ENCODE results near the gene SRGAP3. TPM values are rescaled to one million over a fixed set of nuclear protein-coding genes. Genes with fewer than 3 reads are reported as not detected.
A peak's percentile ranks its signal among the peaks of the same experiment; 100 is the strongest.

Gene SRGAP3
- total and polyA plus RNA-seq, 10 of the 15 experiments (the other 5 are each of a cell fraction or from before 2014, with no cell fraction given) = 0.32 to 1.7 (median 0.99) TPM

GRCh38 chr3:9224490-9224889, 25.0 kb downstream of the SRGAP3 start (continued):
- TF ChIP-seq KDM1A (IDR thresholded peaks at IDR 0.05; ENCODE audit: borderline replicate concordance) (no peak), USF2 (IDR thresholded peaks at IDR 0.05; ENCODE audit: borderline replicate concordance, low read depth, low read length) (no peak), ZNF217 (IDR thresholded peaks at IDR 0.05) (no peak), CHD1 (IDR thresholded peaks at IDR 0.05; ENCODE audit: low read depth, low read length) (no peak), ATF7 (IDR thresholded peaks at IDR 0.05; ENCODE audit: low read depth) (no peak), CHD4 (IDR thresholded peaks at IDR 0.05) (no peak), RFX5 (IDR thresholded peaks at IDR 0.05; ENCODE audit: low read depth, low read length) (no peak), ZBTB40 (IDR thresholded peaks at IDR 0.05; ENCODE audit: borderline replicate concordance) (no peak), ZNF384 (IDR thresholded peaks at IDR 0.05; ENCODE audit: borderline replicate concordance, low read depth, low read length) (no peak), ASH2L (IDR thresholded peaks at IDR 0.05; ENCODE audit: borderline replicate concordance, low read depth) (no peak), E2F8 (IDR thresholded peaks at IDR 0.05; ENCODE audit: low read depth, partially characterized antibody) (no peak), JUND (IDR thresholded peaks at IDR 0.05; ENCODE audit: low read depth, low read length) (peak; percentile 28; the same call in 1 of the 2 replicates), RELB (IDR thresholded peaks at IDR 0.05; ENCODE audit: low read depth) (no peak), NFYB (IDR thresholded peaks at IDR 0.05; ENCODE audit: insufficient read depth, low read depth, low read length) (no peak), HDAC6 (IDR thresholded peaks at IDR 0.05; ENCODE audit: unreplicated experiment) (no peak), PKNOX1 (IDR thresholded peaks at IDR 0.05) (no peak), ZNF622 (IDR thresholded peaks at IDR 0.05) (no peak), MYC (IDR thresholded peaks at IDR 0.05; ENCODE audit: insufficient read depth, insufficient read length, insufficient replicate concordance, low read length, severe bottlenecking) (no peak), DPF2 (IDR thresholded peaks at IDR 0.05) (no peak), POLR2A (IDR thresholded peaks at IDR 0.05; ENCODE audit: low read depth, low read length) (no peak), CBX3 (IDR thresholded peaks at IDR 0.05; ENCODE audit: borderline replicate concordance, low read depth) (no peak), SUPT20H (IDR thresholded peaks at IDR 0.05; ENCODE audit: borderline replicate concordance, control insufficient read depth, low read depth, low read length) (no peak)
